ENCODE data around the gene SIAH3.
"Not testable (repeated sequence)": the region's sequence is repeated elsewhere in the genome, so short reads cannot be mapped to it uniquely, and the experiment has no call there.

Gene SIAH3

DNA sequence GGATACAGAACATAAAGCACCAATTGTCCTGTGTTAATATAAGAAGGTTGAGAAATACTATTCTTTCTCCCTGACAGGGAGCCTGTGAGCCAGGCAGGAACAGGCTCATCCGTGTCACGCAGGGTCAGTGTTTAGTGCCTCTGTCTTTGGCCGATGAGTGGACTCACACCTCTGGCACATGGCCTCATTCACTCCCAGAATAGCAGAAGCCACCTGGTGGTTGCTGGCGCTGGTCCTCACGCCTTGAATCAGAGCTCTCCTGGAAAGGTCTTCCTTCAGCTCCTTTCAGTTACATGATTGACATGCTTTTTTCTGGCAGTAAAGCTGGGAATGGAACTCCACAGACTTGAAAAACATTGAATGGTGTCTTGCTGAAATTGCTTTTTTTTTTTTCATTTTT lies 28.1 kb upstream of the SIAH3 start:
- 0 out of 2 replicates have a peak, but pooled peaks cover 4% of the 10 kb centered on the region for H3K27me3 ChIP-seq
- no peak overlapping the region for H3K4me3 ChIP-seq (ENCODE audit: low read depth, low read length)
- no peaks in the 10 kb centered on the region for H3K4me1 ChIP-seq
- DNase-seq: no peak
- H3K36me3 ChIP-seq: no peaks in the 10 kb centered on the region
- TF ChIP-seq, protein P1, sequence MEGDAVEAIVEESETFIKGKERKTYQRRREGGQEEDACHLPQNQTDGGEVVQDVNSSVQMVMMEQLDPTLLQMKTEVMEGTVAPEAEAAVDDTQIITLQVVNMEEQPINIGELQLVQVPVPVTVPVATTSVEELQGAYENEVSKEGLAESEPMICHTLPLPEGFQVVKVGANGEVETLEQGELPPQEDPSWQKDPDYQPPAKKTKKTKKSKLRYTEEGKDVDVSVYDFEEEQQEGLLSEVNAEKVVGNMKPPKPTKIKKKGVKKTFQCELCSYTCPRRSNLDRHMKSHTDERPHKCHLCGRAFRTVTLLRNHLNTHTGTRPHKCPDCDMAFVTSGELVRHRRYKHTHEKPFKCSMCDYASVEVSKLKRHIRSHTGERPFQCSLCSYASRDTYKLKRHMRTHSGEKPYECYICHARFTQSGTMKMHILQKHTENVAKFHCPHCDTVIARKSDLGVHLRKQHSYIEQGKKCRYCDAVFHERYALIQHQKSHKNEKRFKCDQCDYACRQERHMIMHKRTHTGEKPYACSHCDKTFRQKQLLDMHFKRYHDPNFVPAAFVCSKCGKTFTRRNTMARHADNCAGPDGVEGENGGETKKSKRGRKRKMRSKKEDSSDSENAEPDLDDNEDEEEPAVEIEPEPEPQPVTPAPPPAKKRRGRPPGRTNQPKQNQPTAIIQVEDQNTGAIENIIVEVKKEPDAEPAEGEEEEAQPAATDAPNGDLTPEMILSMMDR (IDR thresholded peaks at IDR 0.05; ENCODE audit: low read depth, low read length): peak; percentile 41
- no peaks in the 10 kb centered on the region for H3K9me3 ChIP-seq

DNA sequence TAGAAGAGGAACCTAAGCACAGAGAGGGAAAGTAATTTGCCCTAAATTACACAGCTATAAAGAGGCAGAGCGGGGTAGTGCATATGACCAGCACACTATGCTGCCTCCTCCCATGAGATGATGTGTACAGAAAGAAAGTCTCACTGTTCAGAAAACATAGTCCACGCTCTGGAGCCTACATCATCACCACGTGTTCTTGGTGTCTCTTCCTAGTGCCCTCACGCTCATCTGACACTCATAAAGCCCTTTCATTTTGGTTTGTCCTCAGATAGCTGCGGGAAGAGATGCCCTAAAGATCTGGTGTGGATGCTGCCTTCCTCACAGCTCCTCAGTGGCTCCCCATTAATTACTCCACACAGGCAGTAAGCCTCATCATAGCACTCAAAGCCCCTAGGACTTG lies 27.4 kb upstream of the SIAH3 start:
- Histone ChIP-seq H3K27me3 (0 out of 2 replicates have a peak, but pooled peaks cover 4% of the 10 kb centered on the region), H3K4me1 (no peaks in the 10 kb centered on the region), H3K4me3 (ENCODE audit: low read depth, low read length) (no peak overlapping the region), H3K36me3 (no peaks in the 10 kb centered on the region), H3K9me3 (no peaks in the 10 kb centered on the region)
- TF ChIP-seq, protein P1 (IDR thresholded peaks at IDR 0.05; ENCODE audit: low read depth, low read length): no peak
- no peak for DNase-seq

DNA sequence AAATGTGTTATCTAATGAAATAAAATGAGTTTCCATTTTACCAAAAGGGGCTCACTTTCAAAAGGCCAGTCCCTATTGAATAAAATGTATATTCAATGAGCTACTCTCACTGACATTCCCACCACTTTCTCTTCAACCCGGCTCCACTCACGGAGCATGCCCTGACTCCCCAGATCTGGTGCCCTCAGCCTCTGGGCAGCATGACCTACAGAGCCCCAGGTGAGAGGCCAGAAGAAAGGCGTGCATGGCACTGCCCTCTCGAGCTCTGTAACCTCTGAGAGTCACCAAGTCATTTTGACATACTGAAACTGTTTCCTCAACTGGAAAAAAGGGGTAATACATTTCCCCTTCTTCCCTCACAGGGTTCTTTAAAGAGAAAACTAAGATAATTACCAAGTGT lies 25.2 kb upstream of the SIAH3 start:
- no peak for DNase-seq
- Histone ChIP-seq H3K4me1 (no peaks in the 10 kb centered on the region), H3K4me3 (ENCODE audit: low read depth, low read length) (no peak overlapping the region), H3K36me3 (no peaks in the 10 kb centered on the region), H3K9me3 (no peaks in the 10 kb centered on the region), H3K27me3 (no peaks in the 10 kb centered on the region)
- TF ChIP-seq, protein P1 (IDR thresholded peaks at IDR 0.05; ENCODE audit: low read depth, low read length): no peak

DNA sequence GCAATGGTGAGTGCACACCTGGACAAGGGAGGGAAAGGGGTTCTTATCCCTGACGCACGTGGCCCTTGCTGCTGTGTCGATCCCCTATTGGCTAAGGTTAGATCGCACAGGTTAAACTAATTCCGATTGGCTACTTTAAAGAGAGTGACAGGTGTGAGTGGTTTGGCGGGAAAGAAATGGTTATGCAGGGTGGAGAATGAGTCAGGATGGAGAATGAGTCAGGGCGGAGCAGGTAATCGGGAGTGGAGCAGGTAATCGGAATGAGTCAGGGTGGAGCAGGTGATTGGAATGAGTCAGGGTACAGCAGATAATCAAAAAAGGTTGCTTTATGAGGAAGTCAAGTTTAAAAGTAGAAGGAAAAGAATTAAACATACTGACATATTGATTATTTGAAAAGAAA lies 24.4 kb upstream of the SIAH3 start:
- Histone ChIP-seq H3K9me3 (no peaks in the 10 kb centered on the region), H3K36me3 (no peaks in the 10 kb centered on the region), H3K4me1 (no peaks in the 10 kb centered on the region), H3K4me3 (ENCODE audit: low read depth, low read length) (no peak overlapping the region), H3K27me3 (no peaks in the 10 kb centered on the region)
- TF ChIP-seq, protein P1 (IDR thresholded peaks at IDR 0.05; ENCODE audit: low read depth, low read length): no peak
- DNase-seq: no peak

DNA sequence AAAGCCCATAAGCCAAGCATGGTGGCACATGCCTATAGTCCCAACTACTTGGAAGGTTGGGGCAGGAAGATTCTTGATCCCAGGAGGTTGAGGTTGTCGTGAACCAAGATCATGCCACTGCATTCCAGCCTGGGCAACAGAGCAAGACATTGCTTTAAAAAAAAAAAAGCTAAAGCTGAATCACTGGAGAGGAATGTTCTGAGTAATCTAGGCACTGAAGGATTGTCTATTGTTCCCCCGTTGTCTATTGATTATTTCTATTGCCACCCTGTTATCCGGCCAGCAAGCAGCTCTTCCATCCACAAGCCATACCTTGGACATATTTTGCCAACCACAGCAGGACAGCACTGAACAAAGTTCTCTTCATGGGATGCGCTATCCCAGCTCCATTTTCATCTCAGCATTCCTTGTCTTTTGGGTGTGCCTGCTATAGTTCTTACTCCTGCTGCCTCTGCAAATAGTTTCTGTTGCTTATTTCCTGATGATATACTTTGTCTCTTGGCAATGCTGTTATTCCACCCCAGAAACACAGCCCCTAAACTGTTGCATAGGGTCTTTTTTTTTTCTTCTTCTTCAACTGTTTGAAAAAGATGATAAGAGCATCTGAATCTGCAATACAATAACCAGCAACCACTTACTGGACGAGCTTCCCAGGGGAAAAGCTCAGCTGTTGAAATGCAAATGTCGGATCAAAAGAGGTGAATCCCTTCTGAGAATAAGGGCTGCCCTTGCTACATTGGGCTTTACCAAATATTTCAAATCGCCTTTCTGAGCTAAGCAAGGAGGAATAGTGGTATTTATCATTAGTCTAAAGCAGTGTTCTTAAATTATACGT lies 22.2 kb upstream of the SIAH3 start:
- TF ChIP-seq, protein P1 (IDR thresholded peaks at IDR 0.05; ENCODE audit: low read depth, low read length): no peak
- H3K9me3 ChIP-seq: no peaks in the 10 kb centered on the region
- DNase-seq: no peak
- no peaks in the 10 kb centered on the region for H3K36me3 ChIP-seq
- no peaks in the 10 kb centered on the region for H3K4me1 ChIP-seq
- H3K27me3 ChIP-seq: no peaks in the 10 kb centered on the region
- H3K4me3 ChIP-seq (ENCODE audit: low read depth, low read length): no peak overlapping the region

DNA sequence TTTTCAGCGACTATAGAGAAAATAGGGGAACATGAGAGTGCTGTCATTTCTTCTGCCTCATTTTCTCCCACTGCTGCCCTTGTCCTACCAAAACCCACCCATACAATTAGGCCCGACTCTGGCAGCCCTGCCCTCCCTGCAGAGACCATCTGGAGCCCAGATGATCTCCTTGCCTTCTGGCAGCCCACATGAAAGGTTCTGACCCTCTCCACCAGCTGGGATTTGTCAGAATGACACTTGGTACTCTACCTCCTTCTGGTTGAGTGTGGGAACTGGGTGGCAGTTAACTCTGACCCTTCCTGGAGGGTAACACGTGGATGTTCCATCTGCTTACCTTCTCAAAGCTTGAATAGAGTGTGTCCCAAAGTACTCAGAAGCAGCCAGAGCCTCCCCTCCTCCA lies 21.0 kb upstream of the SIAH3 start:
- DNase-seq: no peak
- H3K4me3 ChIP-seq (ENCODE audit: low read depth, low read length): no peak overlapping the region
- no peaks in the 10 kb centered on the region for H3K9me3 ChIP-seq
- TF ChIP-seq, protein P1 (IDR thresholded peaks at IDR 0.05; ENCODE audit: low read depth, low read length): no peak
- H3K4me1 ChIP-seq: no peaks in the 10 kb centered on the region
- no peaks in the 10 kb centered on the region for H3K36me3 ChIP-seq
- H3K27me3 ChIP-seq: no peaks in the 10 kb centered on the region

DNA sequence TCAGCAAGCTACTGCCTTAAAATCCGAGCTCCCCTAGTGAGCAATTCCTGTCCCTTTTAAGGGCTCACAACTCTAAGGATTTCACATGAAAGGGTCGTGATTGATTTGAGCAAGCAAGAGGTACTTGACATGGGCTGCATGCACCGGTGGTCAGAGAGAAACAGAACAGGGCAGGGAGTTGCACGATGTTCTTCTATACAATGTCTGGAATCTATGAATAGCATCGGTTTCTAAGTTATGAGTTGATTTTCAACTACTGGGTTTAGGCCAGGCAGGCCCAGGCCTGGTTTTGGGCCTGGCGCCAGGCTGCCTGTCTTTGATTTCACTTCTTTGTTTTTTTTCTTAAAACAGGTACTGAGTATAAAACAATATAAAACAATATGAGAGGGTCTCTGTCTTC lies 19.6 kb upstream of the SIAH3 start:
- not testable (repeated sequence) for DNase-seq; H3K27me3 ChIP-seq; H3K4me1 ChIP-seq; H3K36me3 ChIP-seq; H3K9me3 ChIP-seq; H3K4me3 ChIP-seq (ENCODE audit: low read depth, low read length)

Measured in BE2C (cell line).